OCI-LY7 (cell line): ENCODE measurements around the gene UBALD1. TPM values are rescaled to one million over a fixed set of nuclear protein-coding genes. Genes with fewer than 3 reads are reported as not detected.

ENCODE experiments used
- BruUV-seq: library from RNA; stranded (reverse); fragments of 400-500 nt; replicated peaks from 2 replicates; lab custom pipeline; 2021; lab: Mats Ljungman, UMichigan
- CTCF ChIA-PET: fragments of 300-600 bp; sonication (Branson Sonifier 250); formaldehyde crosslinking; loops from one replicate; lab custom pipeline; 2022; ENCODE audit warnings: antibody characterized with exemption; ENCODE audit not compliant: unreplicated experiment; lab: Charles Lee
- POLR2A ChIA-PET: fragments of 300-600 bp; sonication (Branson Sonifier 250); formaldehyde crosslinking; loops from one replicate; lab custom pipeline; 2022; ENCODE audit warnings: antibody characterized with exemption; lab: Charles Lee
- DNase-seq: peaks from one replicate; pipeline ENCODE4 v3.0.0-alpha.2; 2015; ENCODE audit warnings: low spot score
- H2AFZ ChIP-seq: fragments of 200-600 bp; sonication (generic), shearing (Covaris generic); 2 replicates; pipeline ENCODE4 v1.6.1; 2014; ENCODE audit warnings: mild to moderate bottlenecking, antibody characterized with exemption, low read length, moderate library complexity
- H3K27ac ChIP-seq: fragments of 200-600 bp; sonication (generic); 2 replicates; pipeline ENCODE4 v1.5.1; 2014; ENCODE audit warnings: mixed run types, low read depth, mild to moderate bottlenecking, moderate library complexity, low read length, inconsistent platforms; ENCODE audit not compliant: poor library complexity, severe bottlenecking
- H3K36me3 ChIP-seq: fragments of 200-600 bp; sonication (generic); 2 replicates; pipeline ENCODE4 v1.6.1; 2014; ENCODE audit warnings: mild to moderate bottlenecking, antibody characterized with exemption, low read length, moderate library complexity, mixed read lengths; ENCODE audit not compliant: insufficient read depth
- H3K4me1 ChIP-seq: fragments of 200-600 bp; sonication (generic); 2 replicates; pipeline ENCODE4 v1.5.1; 2014; ENCODE audit warnings: mild to moderate bottlenecking, low read length; ENCODE audit not compliant: insufficient read depth, poor library complexity, severe bottlenecking
- H3K4me2 ChIP-seq: fragments of 200-600 bp; sonication (generic); 2 replicates; pipeline ENCODE4 v1.6.1; 2014; ENCODE audit warnings: mild to moderate bottlenecking, low read length
- H3K4me3 ChIP-seq: fragments of 200-600 bp; sonication (generic); 2 replicates; pipeline ENCODE4 v1.5.1; 2014; ENCODE audit warnings: mild to moderate bottlenecking, low read depth, low read length; ENCODE audit not compliant: poor library complexity, severe bottlenecking
- H3K79me2 ChIP-seq: fragments of 200-600 bp; sonication (generic); 2 replicates; pipeline ENCODE4 v1.6.1; 2016; ENCODE audit warnings: low read depth, mild to moderate bottlenecking, low read length, moderate library complexity, mixed read lengths; ENCODE audit not compliant: insufficient read depth
- H3K9me2 ChIP-seq: fragments of 200-600 bp; sonication (generic); 2 replicates; pipeline ENCODE4 v1.6.1; 2016; ENCODE audit warnings: mild to moderate bottlenecking, low read length, mixed read lengths; ENCODE audit not compliant: insufficient read depth
- H3K9me3 ChIP-seq: fragments of 200-600 bp; sonication (generic); 2 replicates; pipeline ENCODE4 v1.6.1; 2014; ENCODE audit warnings: mild to moderate bottlenecking, mixed run types, low read length, mixed read lengths
- H4K20me1 ChIP-seq: fragments of 200-600 bp; sonication (generic); 2 replicates; pipeline ENCODE4 v1.6.1; 2014; ENCODE audit warnings: mild to moderate bottlenecking, antibody characterized with exemption, low read length, moderate library complexity, mixed read lengths; ENCODE audit not compliant: insufficient read depth
- CTCF ChIP-seq: fragments of 200-600 bp; sonication (generic); conservative IDR thresholded peaks from 2 replicates; pipeline ENCODE4 v1.5.1; 2014; ENCODE audit warnings: mild to moderate bottlenecking, antibody characterized with exemption, low read length, moderate library complexity, mixed read lengths
- EZH2phosphoT487 ChIP-seq: fragments of 200-600 bp; sonication (generic); IDR thresholded peaks from 2 replicates; pipeline ENCODE4 v1.6.1; 2018; ENCODE audit warnings: low read depth, borderline replicate concordance, mild to moderate bottlenecking, mixed run types, antibody characterized with exemption, low read length, moderate library complexity, mixed read lengths
- intact Hi-C: fragments of 100-400 bp; cut with micrococcal nuclease; formaldehyde crosslinking; loops from one replicate; pipeline ENCODE4 v1.10.0; 2022; ENCODE audit not compliant: unreplicated experiment
- total RNA-seq, 2 experiments: library from RNA; depleted of rRNA in 1 of 2; stranded (reverse); fragments of >200 nt in 1 of 2; shearing (Covaris generic) in 1 of 2; gene quantifications; 2 replicates each; pipeline ENCODE4 v1.2.3, GENCODE V29; 2014 to 2022

The UBALD1 gene
- total RNA-seq, 2 experiments from 2014 or later = 11.1 to 34.1 TPM

GRCh38 chr16:4601864-4602186, 12.9 kb downstream of the UBALD1 start:
- no peak overlapping the region for H3K4me3 ChIP-seq
- CTCF ChIA-PET = no interaction called here
- H3K4me2 ChIP-seq = no peak overlapping the region
- no peak overlapping the region for H3K27ac ChIP-seq
- no peaks in the 10 kb centered on the region for H3K9me2 ChIP-seq
- BruUV-seq = no TSS peak
- no peaks in the 10 kb centered on the region for H3K4me1 ChIP-seq
- no peaks in the 10 kb centered on the region for H3K79me2 ChIP-seq
- TF ChIP-seq CTCF (no peak), EZH2phosphoT487 (no peak)
- no peaks in the 10 kb centered on the region for H3K36me3 ChIP-seq
- H2AFZ ChIP-seq = no peak overlapping the region
- no peaks in the 10 kb centered on the region for H3K9me3 ChIP-seq
- DNase-seq = no peak
- intact Hi-C loops = no loop called here
- POLR2A ChIA-PET = no interaction called here
- H4K20me1 ChIP-seq = no peaks in the 10 kb centered on the region

- no peaks in the 10 kb centered on the region for H3K9me2 ChIP-seq
- ChIA-PET POLR2A (no interaction called here), CTCF (no interaction called here)
- H3K79me2 ChIP-seq = no peaks in the 10 kb centered on the region
- intact Hi-C loops = no loop called here
- no peak overlapping the region for H3K27ac ChIP-seq
- no peak overlapping the region for H3K4me3 ChIP-seq
- TF ChIP-seq EZH2phosphoT487 = no peak
- TF ChIP-seq CTCF = no peak
- H3K4me2 ChIP-seq = no peak overlapping the region
- no peak overlapping the region for H2AFZ ChIP-seq
- H3K9me3 ChIP-seq = no peaks in the 10 kb centered on the region
- BruUV-seq = no TSS peak
- H3K4me1 ChIP-seq = no peaks in the 10 kb centered on the region
- DNase-seq = no peak
- no peaks in the 10 kb centered on the region for H4K20me1 ChIP-seq
- H3K36me3 ChIP-seq = no peaks in the 10 kb centered on the region
These were observed 13.4 kb downstream of the UBALD1 start for GRCh38 chr16:4601036-4601863.

GRCh38 chr16:4599545-4599944, 15.1 kb downstream of the UBALD1 start:
- H3K4me1 ChIP-seq = no peaks in the 10 kb centered on the region
- H3K9me2 ChIP-seq = no peaks in the 10 kb centered on the region
- H4K20me1 ChIP-seq = no peaks in the 10 kb centered on the region
- no TSS peak for BruUV-seq
- H3K79me2 ChIP-seq = no peaks in the 10 kb centered on the region
- H3K9me3 ChIP-seq = no peaks in the 10 kb centered on the region
- no peak overlapping the region for H2AFZ ChIP-seq
- no peak overlapping the region for H3K27ac ChIP-seq
- no peak for DNase-seq
- TF ChIP-seq EZH2phosphoT487 = no peak
- no peak for TF ChIP-seq CTCF
- H3K4me2 ChIP-seq = no peak overlapping the region
- H3K36me3 ChIP-seq = no peaks in the 10 kb centered on the region
- intact Hi-C loops = no loop called here
- ChIA-PET CTCF (no interaction called here), POLR2A (no interaction called here)
- H3K4me3 ChIP-seq = no peak overlapping the region
